Right atrium auricular region (tissue), 2 donors: Measurements from ENCODE around the gene WWC2. TPM values are rescaled to one million over a fixed set of nuclear protein-coding genes. Genes with fewer than 3 reads are reported as not detected.
"Not testable (repeated sequence)": the region's sequence is repeated elsewhere in the genome, so short reads cannot be mapped to it uniquely, and the experiment has no call there.

ENCODE experiments used
- DNase-seq: peaks from one replicate; pipeline ENCODE4 v3.0.0-alpha.2; 2019; ENCODE audit warnings: low spot score
- H3K27ac ChIP-seq, 2 donors: fragments of 200-600 bp; sonication (generic); 1 replicate in 1 of 2; 2 replicates in 1 of 2; pipeline ENCODE4 v1.5.1; 2016 to 2019
- H3K27me3 ChIP-seq, 2 donors: fragments of 200-600 bp; sonication (generic); one replicate each; pipeline versions ENCODE4 v1.5.1 to v1.6.0; 2017 to 2019
- H3K36me3 ChIP-seq: fragments of 200-600 bp; sonication (generic); one replicate; pipeline ENCODE4 v1.5.1; 2016
- H3K4me1 ChIP-seq, 2 donors: fragments of 200-600 bp; sonication (generic); one replicate each; pipeline versions ENCODE4 v1.5.1 to v1.6.0; 2017 to 2019
- H3K4me3 ChIP-seq, 2 donors: fragments of 200-600 bp; sonication (generic); 1 replicate in 1 of 2; 2 replicates in 1 of 2; pipeline ENCODE4 v1.5.1; 2017 to 2019; ENCODE audit warnings: mild to moderate bottlenecking in 1 of 2, moderate library complexity in 1 of 2
- H3K9me3 ChIP-seq, 2 donors: fragments of 200-600 bp; sonication (generic); one replicate each; pipeline ENCODE4 v1.5.1; 2019
- CTCF ChIP-seq, 2 donors: fragments of 200-600 bp; sonication (generic); IDR thresholded peaks; one replicate each; pipeline ENCODE4 v1.5.1; 2019; ENCODE audit warnings: antibody characterized with exemption in 2 of 2
- total RNA-seq, 2 donors: library from RNA; depleted of rRNA; stranded (reverse); fragments of >200 nt; gene quantifications; one replicate each; pipeline ENCODE4 v1.1.0, GENCODE V29; 2016

Gene WWC2
- total RNA-seq, 2 donors from 2014 or later = 22.4 to 22.7 TPM

GRCh38 chr4:183147983-183148382, 48.9 kb downstream of the WWC2 start:
- Histone ChIP-seq H3K27ac (no peak overlapping the region), H3K36me3 (no peaks in the 10 kb centered on the region), H3K27me3 (no peaks in the 10 kb centered on the region), H3K4me1 (peaks cover 0 to 37% of the 10 kb centered on the region in 2 donors), H3K4me3 (no peak overlapping the region), H3K9me3 (no peaks in the 10 kb centered on the region)
- no peak for TF ChIP-seq CTCF (IDR thresholded peaks at IDR 0.05)
- no peak for DNase-seq

- Histone ChIP-seq H3K27ac (no peak overlapping the region), H3K9me3 (no peaks in the 10 kb centered on the region), H3K4me3 (no peak overlapping the region), H3K27me3 (no peaks in the 10 kb centered on the region), H3K36me3 (no peaks in the 10 kb centered on the region), H3K4me1 (peaks cover 0 to 37% of the 10 kb centered on the region in 2 donors)
- no peak for DNase-seq
- TF ChIP-seq CTCF (IDR thresholded peaks at IDR 0.05) = no peak
Observed at GRCh38 chr4:183149616-183150539, 50.8 kb downstream of the WWC2 start.

GRCh38 chr4:183150664-183151063, 51.6 kb downstream of the WWC2 start:
- DNase-seq, H3K4me3 ChIP-seq, H3K36me3 ChIP-seq, H3K27ac ChIP-seq, H3K27me3 ChIP-seq, H3K9me3 ChIP-seq: not testable (repeated sequence)
- peaks cover 0 to 35% of the 10 kb centered on the region in 2 donors for H3K4me1 ChIP-seq

- H3K9me3 ChIP-seq, H3K36me3 ChIP-seq, H3K4me3 ChIP-seq, DNase-seq, H3K27ac ChIP-seq, H3K27me3 ChIP-seq: not testable (repeated sequence)
- peaks cover 0 to 19% of the 10 kb centered on the region in 2 donors for H3K4me1 ChIP-seq
Observed at GRCh38 chr4:183152232-183152631, 53.2 kb downstream of the WWC2 start.

- Histone ChIP-seq H3K36me3 (no peaks in the 10 kb centered on the region), H3K27ac (no peak overlapping the region), H3K4me1 (peaks cover 0 to 16% of the 10 kb centered on the region in 2 donors), H3K9me3 (no peaks in the 10 kb centered on the region), H3K4me3 (no peak overlapping the region), H3K27me3 (no peaks in the 10 kb centered on the region)
- no peak for DNase-seq
- TF ChIP-seq CTCF (IDR thresholded peaks at IDR 0.05) = no peak
Observed at GRCh38 chr4:183153190-183153916, 54.3 kb downstream of the WWC2 start.

GRCh38 chr4:183154701-183155391, 55.8 kb downstream of the WWC2 start:
- Histone ChIP-seq H3K36me3 (no peaks in the 10 kb centered on the region), H3K4me3 (no peak overlapping the region), H3K27ac (peak overlapping the region in 1 of 2 donors; percentile 49), H3K9me3 (no peaks in the 10 kb centered on the region), H3K4me1 (peaks cover 0 to 16% of the 10 kb centered on the region in 2 donors), H3K27me3 (no peaks in the 10 kb centered on the region)
- TF ChIP-seq CTCF (IDR thresholded peaks at IDR 0.05) = no peak
- DNase-seq = no peak
